SIG-M5 treated with dmso at 0.1 percent for 504 hours (cell line): ENCODE results near the gene UBE2E1.

Experiments
- DNase-seq: peaks from one replicate; lab custom pipeline; 2025; ENCODE audit not compliant: unreplicated experiment; lab: John Stamatoyannopoulos, UW

UBE2E1 gene

GRCh38 chr3:23793528-23794134 lies 12.1 kb upstream of the UBE2E1 start:
- no peak for DNase-seq

DNA sequence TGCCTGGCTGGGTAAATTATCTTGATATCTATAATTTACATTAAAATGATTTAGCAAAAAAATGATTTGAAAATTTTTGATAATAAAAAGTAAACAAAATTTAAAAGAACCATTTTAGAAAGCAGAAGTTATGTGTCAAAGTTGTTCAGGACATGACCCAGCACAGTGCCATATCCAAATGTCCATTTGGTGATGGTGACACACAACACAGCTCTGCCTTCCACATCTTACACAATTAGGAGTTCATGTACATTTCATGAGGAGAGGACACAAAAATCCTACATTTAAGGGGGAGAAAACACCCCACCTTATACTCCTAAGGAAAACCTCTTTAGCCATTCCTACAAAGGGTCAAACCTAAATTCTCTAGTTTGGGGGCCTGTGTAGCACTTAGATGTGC lies 10.7 kb upstream of the UBE2E1 start:
- DNase-seq: no peak

DNA sequence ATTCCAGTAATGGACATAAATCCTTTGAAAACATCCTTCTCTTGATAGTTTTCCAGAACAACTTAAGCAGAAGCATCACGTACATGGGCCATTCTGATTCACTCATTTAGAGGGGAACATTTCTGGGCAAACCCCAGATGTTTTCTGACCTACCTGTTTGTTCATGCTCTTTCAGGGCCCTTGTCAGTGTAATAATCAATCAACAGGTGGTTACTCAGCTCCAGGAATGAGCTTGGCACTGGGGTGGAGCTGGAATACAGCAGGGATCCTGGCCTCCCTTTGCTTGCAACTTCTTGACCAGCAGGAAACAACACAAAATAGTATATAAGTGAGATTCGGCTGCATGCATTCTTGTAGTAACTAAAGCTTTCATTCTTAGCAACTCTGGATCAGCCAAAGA lies 9.2 kb upstream of the UBE2E1 start:
- DNase-seq: no peak

DNA sequence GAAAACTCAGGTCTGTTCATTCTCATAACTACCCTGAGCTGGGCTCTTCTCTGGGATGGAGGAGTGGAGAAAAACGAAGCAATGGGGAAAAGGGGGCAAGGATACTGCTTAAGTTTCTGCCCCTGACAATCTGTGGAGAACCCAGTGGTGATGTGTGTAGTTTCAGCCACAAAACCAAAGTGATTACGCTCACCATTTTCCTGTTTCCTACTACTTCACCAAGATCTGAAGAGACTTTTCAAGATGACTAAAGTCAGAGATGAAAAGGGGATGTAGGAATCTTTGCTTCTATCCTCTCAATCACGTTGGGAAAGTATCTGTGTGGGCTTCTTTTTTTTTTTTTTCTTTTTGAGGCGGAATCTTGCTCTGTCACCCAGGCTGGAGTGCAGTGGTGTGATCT lies 8.3 kb upstream of the UBE2E1 start:
- no peak for DNase-seq

GRCh38 chr3:23798456-23798855 lies 7.3 kb upstream of the UBE2E1 start:
- no peak for DNase-seq

DNA sequence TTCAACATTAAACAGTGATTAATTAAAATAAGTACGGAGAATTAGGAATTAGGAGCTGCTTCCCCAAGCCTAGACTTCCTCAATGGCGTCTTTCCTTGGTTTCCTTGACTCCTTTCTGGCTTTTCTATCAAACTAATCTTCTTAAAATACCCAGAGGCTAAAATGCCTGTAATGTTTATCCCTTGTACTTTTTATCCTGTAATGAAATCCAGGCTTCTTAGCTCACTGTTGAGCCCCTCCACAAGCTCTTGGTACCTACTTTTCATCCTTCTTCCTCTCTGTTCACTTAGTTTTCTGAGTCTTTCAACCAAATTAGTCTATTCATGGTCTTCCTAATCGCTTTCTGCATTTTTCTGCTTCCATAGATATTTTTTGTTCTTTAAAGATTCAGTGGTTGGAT lies 6.9 kb upstream of the UBE2E1 start:
- DNase-seq: no peak

DNA sequence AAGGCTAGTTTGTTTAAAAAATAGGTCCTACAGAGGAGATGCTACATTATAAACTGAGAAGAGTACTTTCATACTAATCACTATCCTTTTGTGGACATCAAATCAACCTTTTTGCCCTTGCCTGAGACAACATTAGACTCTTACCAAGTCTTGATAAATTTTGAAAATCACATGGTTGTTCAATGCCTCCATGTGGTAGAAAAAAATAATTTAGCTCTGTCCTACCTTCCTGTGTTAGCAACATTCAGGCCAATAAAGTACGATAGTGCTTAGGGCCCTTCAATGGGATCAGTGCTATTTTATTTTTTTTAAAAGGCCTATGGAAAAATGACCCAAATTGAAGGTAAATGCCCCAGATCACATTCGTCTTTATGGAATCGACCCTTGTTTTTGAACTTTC lies 5.0 kb upstream of the UBE2E1 start:
- no peak for DNase-seq

DNA sequence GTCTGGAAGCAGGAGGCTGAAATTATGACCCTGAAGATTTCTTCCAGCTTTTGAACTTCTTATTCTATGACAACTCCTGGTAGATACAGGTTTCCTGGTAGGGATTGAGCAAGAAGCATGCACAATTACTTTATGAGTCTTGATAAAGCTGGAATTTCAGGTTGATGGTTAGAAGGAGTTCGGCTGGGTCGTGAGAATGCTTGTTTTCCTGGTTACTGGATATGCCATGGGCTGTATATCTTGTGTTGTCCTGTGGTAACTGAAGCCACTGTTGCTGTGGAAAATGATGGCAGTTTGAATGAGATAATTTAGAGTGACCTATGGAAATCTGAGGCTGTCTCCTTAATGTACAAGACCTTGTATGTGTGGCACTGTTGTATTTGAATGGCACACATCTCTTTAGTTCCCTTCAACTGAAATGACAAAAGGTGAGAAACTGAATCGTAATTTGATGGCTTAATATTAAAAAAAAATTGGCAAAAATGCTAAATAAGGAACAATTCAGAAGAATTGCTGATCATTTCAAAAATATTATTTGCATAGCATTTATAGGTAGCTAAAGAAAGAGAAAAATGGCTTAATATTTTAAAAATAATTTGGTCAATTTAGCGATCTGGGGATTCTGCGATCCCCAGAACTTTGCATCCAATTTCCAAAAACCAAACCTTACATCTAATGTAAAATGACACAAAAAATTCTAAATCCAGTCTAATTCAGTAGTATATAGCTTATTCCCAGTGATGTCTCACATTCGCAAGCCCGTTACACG lies 1.1 kb upstream of the UBE2E1 start:
- DNase-seq: peak; percentile 51

- no peak for DNase-seq
These were observed 534 bp upstream of the UBE2E1 start for GRCh38 chr3:23805210-23805632.

GRCh38 chr3:23806534-23807423 lies 1.0 kb downstream of the UBE2E1 start:
- DNase-seq: peak; percentile 14

GRCh38 chr3:23807424-23808015 lies 1.8 kb downstream of the UBE2E1 start:
- DNase-seq: peak; percentile 62

GRCh38 chr3:23808525-23808924 lies 2.8 kb downstream of the UBE2E1 start:
- DNase-seq: peak; percentile 14

DNA sequence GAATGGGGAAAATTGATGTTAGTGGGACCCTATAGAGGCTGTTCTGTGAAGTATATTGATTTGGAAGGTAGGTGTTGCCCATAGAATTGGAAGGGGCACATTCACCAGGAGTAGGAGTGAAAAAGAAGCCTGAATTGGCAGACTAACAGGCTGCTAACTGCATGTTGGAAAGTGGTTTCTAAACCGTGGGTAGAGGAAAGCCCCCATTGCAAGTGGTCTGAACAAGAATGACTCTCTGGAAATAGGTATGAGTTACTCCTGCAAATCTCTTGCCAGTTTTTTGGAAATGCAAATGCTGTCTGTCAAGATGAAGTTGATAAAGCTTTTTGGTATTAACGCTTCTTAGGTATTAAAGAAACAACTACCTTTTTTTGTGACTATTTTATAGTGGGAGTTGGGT lies 3.5 kb downstream of the UBE2E1 start:
- DNase-seq: no peak

DNA sequence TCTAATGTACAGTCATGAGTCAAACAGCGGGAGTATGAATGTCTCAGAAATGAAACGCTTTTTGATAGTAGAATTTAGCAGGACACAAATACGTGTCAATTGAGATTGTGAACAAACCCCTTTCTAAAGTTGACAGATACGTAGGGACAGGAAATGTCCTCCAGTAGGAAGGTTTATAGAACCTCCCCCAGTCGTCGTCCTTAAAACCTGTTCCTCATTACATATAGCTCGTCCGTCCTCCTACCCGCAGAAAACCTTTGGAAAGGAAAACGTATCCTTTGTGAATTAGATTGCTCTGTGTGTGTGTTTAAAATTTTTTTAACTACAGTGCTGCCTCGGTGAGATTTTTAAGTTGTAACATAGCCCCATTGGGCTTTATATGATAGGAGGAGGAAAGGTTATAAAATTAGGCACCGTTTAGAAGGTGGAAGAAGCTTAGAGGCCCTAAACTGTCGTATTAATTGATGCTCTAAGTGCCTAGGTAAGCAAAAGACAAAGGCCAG lies 4.1 kb downstream of the UBE2E1 start:
- DNase-seq: peak; percentile 46

GRCh38 chr3:23810343-23811184 lies 4.8 kb downstream of the UBE2E1 start:
- DNase-seq: peak; percentile 40

DNA sequence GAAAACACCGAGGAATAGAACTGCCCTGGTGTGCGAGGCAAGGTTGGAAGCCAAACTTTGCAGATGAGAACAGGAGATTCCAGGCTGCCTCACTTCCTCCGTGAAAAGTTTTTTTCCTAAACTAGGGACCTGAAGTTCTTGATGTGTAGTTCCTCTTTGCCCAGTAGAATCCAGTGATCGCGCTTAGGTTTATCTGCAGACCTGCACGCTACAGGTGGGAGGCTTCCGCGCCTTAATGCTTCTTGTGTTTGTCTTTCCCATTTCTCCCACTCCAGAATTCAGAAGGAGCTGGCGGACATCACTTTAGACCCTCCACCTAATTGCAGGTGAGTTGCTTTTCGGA lies 5.4 kb downstream of the UBE2E1 start:
- DNase-seq: no peak

- no peak for DNase-seq
These were observed 6.2 kb downstream of the UBE2E1 start for GRCh38 chr3:23811919-23812318.

- DNase-seq: no peak
These were observed 10.1 kb downstream of the UBE2E1 start for GRCh38 chr3:23815879-23816278.

- DNase-seq: no peak
These were observed 11.0 kb downstream of the UBE2E1 start for GRCh38 chr3:23816721-23817120.

DNA sequence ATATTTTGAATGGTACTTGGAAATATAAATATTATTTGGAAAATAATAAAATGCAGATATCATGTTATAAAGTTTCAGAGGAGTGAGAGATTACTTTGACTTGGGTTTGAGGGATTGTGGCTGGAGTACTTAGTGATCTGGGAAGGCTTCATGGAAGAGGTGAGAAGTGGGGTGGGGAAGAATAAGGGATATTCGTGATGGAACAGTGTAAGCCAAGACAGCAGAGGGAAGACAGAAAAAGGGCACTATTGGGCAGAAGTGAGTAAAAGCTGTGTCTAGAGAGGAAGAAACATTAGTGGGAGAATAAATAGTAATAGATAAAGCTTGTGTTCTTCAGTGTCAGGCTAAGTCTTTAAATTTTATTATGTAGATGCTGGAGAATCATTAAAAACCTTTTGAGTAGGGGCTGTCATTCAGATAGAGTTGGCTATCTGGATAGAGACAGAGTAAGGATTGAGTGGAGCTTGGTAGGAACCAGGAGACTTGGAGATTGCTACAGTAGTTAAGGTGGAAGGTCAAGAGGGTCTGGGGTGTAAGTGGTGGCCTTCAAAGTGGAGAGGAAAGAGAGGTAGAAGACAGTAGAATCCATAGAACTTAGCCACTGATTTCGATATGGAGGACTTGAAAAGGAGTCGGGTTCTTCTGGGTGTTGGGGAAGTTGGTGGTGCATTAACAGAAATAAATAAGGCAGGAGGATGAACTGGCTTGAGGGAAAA lies 11.9 kb downstream of the UBE2E1 start:
- no peak for DNase-seq
